ENCODE data around the gene EBLN1.

DNA sequence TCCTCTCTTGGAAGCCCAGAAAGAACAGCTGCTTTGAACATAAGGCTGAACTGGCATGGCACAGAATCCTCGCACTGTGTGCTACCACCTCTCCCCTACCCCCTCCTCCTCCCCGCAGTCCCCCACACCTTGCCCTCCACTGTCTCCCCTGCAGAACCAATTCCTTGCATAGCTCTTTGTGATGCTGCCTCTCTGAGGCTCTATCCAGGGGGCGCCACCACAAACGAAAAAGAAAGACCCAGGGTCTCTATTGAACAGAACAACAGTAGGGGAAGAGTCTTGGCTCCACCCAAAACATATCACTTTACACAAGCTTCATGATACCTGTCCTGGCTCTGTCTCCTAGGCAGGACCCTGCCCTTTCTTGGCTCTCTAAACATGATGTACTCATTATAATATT is 26.2 kb upstream of the EBLN1 start:
- TF ChIP-seq, protein P1, sequence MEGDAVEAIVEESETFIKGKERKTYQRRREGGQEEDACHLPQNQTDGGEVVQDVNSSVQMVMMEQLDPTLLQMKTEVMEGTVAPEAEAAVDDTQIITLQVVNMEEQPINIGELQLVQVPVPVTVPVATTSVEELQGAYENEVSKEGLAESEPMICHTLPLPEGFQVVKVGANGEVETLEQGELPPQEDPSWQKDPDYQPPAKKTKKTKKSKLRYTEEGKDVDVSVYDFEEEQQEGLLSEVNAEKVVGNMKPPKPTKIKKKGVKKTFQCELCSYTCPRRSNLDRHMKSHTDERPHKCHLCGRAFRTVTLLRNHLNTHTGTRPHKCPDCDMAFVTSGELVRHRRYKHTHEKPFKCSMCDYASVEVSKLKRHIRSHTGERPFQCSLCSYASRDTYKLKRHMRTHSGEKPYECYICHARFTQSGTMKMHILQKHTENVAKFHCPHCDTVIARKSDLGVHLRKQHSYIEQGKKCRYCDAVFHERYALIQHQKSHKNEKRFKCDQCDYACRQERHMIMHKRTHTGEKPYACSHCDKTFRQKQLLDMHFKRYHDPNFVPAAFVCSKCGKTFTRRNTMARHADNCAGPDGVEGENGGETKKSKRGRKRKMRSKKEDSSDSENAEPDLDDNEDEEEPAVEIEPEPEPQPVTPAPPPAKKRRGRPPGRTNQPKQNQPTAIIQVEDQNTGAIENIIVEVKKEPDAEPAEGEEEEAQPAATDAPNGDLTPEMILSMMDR (IDR thresholded peaks at IDR 0.05; ENCODE audit: poor library complexity), result no peak
- TF ChIP-seq EZH2phosphoT487 (IDR thresholded peaks at IDR 0.05; ENCODE audit: low read depth, severe bottlenecking, unreplicated experiment), result no peak
- TF ChIP-seq EZH2 (IDR thresholded peaks at IDR 0.05; ENCODE audit: borderline replicate concordance), result no peak
